HFFc6 (cell line): ENCODE measurements around the gene PADI6. TPM values are rescaled to one million over a fixed set of nuclear protein-coding genes. Genes with fewer than 3 reads are reported as not detected.
A peak's percentile ranks its signal among the peaks of the same experiment; 100 is the strongest.

Experiments used
- DNase-seq: peaks from one replicate; pipeline ENCODE4 v3.0.0-alpha.2; 2018
- H3K27ac Mint-ChIP-seq: 2 replicates; pipeline ENCODE4 v1.8.0; 2020; ENCODE audit warnings: mild to moderate bottlenecking, mixed read lengths
- H3K27me3 Mint-ChIP-seq: 2 replicates; pipeline ENCODE4 v1.8.0; 2021; ENCODE audit warnings: mild to moderate bottlenecking, moderate library complexity, mixed read lengths; ENCODE audit not compliant: insufficient read depth
- H3K36me3 Mint-ChIP-seq: 2 replicates; pipeline ENCODE4 v1.8.0; 2021; ENCODE audit warnings: low read depth, mixed read lengths
- H3K4me1 Mint-ChIP-seq: 2 replicates; pipeline ENCODE4 v1.8.0; 2020; ENCODE audit warnings: low read depth, mixed read lengths
- H3K4me3 Mint-ChIP-seq: 2 replicates; pipeline ENCODE4 v1.8.0; 2020; ENCODE audit warnings: mild to moderate bottlenecking, moderate library complexity, mixed read lengths
- H3K9me3 Mint-ChIP-seq: 2 replicates; pipeline ENCODE4 v1.8.0; 2020; ENCODE audit warnings: mild to moderate bottlenecking, mixed read lengths
- CTCF ChIP-seq: fragments of 200-600 bp; sonication (generic); IDR thresholded peaks from 2 replicates; pipeline ENCODE4 v1.5.0; 2021; ENCODE audit warnings: antibody characterized with exemption, mild to moderate bottlenecking
- total RNA-seq, 6 experiments: library from RNA; stranded (reverse); fragmentation: NEBNext Ultra II Directional; extraction: Animal tissue kit (Norgen Biotek cat#: 25700); gene quantifications; 2 replicates in 1 of 6; 3 replicates in 5 of 6; pipeline ENCODE4 v1.2.3, GENCODE V29; 2021

The PADI6 gene
- total RNA-seq, 6 experiments from 2014 or later: not detected

DNA sequence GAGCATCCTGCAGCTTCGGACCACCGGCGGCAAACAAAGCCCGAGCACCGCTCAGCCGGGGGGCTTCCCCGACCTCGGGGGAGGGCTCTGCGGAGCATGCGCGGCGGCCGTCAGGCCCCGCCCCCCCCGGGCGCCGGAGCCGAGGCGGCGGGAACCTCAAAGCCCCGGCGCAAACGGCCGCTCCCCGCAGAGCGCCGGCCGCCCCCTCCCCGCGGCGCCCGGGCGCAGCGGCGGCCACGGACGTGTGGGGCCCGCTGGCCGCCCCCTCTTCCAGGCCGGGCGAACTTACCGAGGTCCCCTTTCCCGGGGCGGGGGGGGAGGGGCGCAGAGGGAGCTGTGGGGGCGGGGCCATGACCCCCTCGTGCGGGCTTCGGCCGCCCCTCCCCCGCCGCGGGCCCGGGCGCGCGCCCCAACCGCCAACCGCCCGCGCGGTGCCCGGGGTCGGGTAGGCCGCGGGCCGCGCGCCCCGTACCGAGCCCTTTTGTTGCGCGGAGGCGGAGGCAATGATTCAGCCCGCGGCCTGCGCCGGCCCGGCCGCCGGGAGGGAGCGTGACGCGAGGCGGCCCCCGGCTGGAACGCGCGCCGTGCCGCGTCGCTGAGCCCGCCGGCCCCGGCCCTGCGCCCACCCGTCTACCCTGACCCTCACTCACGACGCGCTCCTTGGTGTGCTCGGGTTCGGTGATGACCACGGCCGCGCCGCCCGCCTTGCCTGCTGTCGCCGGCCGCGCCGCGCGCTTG, 65.8 kb downstream of the PADI6 start:
- H3K27ac Mint-ChIP-seq: no peak overlapping the region

GRCh38 chr1:17438318-17439249, 66.6 kb downstream of the PADI6 start:
- Mint-ChIP-seq H3K9me3 (no peaks in the 10 kb centered on the region), H3K4me1 (peaks cover 47% of the 10 kb centered on the region), H3K27ac (peak overlapping the region; percentile 81), H3K4me3 (peak overlapping the region; percentile 96), H3K27me3 (no peaks in the 10 kb centered on the region), H3K36me3 (0 out of 2 replicates have a peak, but pooled peaks cover 4% of the 10 kb centered on the region)
- peak; percentile 19 for DNase-seq
- TF ChIP-seq CTCF: no peak

More for the DNA sequence above, 65.8 kb downstream of the PADI6 start:
- no peak for DNase-seq
- peak overlapping the region; percentile 89 for H3K4me3 Mint-ChIP-seq
- H3K27me3 Mint-ChIP-seq: no peaks in the 10 kb centered on the region
- H3K9me3 Mint-ChIP-seq: no peaks in the 10 kb centered on the region
- H3K4me1 Mint-ChIP-seq: peaks cover 38% of the 10 kb centered on the region
- TF ChIP-seq CTCF: no peak
- 0 out of 2 replicates have a peak, but pooled peaks cover 4% of the 10 kb centered on the region for H3K36me3 Mint-ChIP-seq

DNA sequence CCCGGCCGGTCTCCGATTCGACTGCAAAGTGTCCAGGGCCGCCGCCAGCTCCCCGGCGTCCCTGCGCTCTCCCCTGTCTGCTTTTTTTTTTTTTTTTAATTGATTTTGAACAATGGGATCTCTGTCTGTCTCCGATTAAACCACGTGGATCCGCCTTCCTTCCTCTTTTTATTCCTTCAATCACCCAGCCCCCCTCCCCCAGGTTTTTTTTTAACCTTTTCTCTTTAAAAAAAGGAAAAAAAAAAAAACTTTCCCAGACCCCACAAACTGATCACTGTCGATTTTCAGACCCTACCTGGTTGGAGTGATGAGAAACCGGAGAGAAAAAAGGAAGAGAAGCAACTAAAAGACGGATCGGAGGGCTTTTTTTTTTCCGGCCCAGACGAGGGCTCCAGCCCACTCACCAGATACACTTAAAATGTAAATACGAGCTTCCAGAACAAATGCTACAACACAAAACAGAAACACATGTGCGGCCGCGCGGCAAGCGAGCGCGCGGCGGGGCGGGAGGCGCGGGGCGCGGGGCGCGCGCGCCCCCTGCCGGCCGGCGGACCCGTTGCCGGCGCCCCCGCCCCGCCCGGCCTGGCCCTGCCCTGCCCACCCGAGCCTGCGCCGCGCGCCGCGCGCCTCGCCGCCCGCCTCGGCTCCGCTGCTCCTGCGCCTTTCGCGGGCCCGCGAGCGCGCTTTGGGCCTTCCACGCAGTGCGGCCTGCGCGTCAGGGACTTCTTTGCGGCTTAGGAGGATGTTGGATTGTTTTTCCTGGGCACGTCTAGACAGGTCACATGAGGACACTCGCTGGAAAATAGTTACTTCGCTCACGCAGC, 67.5 kb downstream of the PADI6 start, which contains the start of gene RCC2:
Gene RCC2 (minus strand): TSS at position 428 of the 824 bp plus-strand sequence. CDS start 1,163 bp downstream, outside the sequence.
- peak; percentile 71 for DNase-seq
- peak; percentile 21 for TF ChIP-seq CTCF
- Mint-ChIP-seq H3K27me3 (no peaks in the 10 kb centered on the region), H3K27ac (peak within 1 kb of the TSS; percentile 81), H3K36me3 (0 out of 2 replicates have a peak, but pooled peaks cover 4% of the 10 kb centered on the region), H3K9me3 (no peaks in the 10 kb centered on the region), H3K4me3 (peak within 1 kb of the TSS; percentile 96), H3K4me1 (peaks cover 49% of the 10 kb centered on the region)

DNA sequence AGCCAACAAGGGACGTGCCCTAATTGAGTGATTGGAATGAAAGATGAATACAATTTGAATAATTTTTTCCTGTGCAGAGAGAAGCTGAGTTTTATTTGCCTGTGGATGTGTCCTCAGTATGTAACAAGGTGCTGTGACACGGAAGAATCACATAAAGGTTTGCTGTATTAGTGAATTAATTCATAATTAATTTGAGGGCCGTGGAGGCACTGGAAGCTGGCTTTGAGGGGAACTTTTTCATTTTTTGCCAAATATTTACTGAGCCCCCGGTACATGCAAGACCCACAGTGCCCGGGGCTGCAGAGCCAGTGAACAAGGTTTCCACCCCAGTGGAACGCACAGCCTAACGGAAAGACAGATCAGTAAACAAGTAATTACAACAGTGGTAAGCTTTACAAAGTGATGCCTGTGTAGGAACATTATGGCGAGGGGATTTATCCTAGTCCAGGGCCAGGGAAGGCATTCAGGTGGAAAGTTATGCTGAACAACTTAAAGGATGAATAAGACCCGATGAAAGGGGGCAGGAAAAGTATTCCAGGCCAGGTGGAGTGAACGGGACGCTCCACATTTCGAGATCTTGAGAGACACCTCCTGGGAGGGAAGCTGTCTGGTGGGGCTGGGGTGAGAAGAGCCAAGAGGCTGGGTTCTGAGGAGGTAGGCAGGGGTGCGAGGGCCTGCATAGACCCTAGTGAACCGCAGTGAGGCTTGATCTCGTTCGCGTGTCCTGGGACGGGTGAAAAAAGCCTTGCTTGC, 68.3 kb downstream of the PADI6 start:
- DNase-seq: no peak
- peak overlapping the region; percentile 96 for H3K4me3 Mint-ChIP-seq
- H3K27ac Mint-ChIP-seq: peak overlapping the region; percentile 75
- no peak for TF ChIP-seq CTCF
- H3K36me3 Mint-ChIP-seq: 0 out of 2 replicates have a peak, but pooled peaks cover 4% of the 10 kb centered on the region
- H3K9me3 Mint-ChIP-seq: no peaks in the 10 kb centered on the region
- no peaks in the 10 kb centered on the region for H3K27me3 Mint-ChIP-seq
- H3K4me1 Mint-ChIP-seq: peaks cover 49% of the 10 kb centered on the region
